ENCODE results near the gene FCHSD2. TPM values are rescaled to one million over a fixed set of nuclear protein-coding genes. Genes with fewer than 3 reads are reported as not detected.

Gene FCHSD2
- total RNA-seq, 1 experiment from 2014 or later, result 5.7 TPM

- Histone ChIP-seq H3K4me3 (no peak overlapping the region), H3K27me3 (replicated peaks) (no peaks in the 10 kb centered on the region), H3K36me3 (peaks cover 5% of the 10 kb centered on the region; the same call in 1 of the 2 replicates), H3K4me1 (replicated peaks) (peaks cover 7% of the 10 kb centered on the region), H3K9me3 (replicated peaks) (no peaks in the 10 kb centered on the region), H3K27ac (no peak overlapping the region)
- no peak for DNase-seq (ENCODE audit: low read depth in 1 of 2, low spot score in 2 of 2)
These were observed 301.3 kb downstream of the FCHSD2 start for GRCh38 chr11:72840780-72841179.

- Histone ChIP-seq H3K9me3 (replicated peaks) (no peaks in the 10 kb centered on the region), H3K27me3 (replicated peaks) (no peaks in the 10 kb centered on the region), H3K4me3 (no peak overlapping the region), H3K27ac (no peak overlapping the region), H3K36me3 (peaks cover 5% of the 10 kb centered on the region; the same call in 1 of the 2 replicates), H3K4me1 (replicated peaks) (peaks cover 8% of the 10 kb centered on the region)
- DNase-seq (ENCODE audit: low read depth in 1 of 2, low spot score in 2 of 2), result no peak
These were observed 303.3 kb downstream of the FCHSD2 start for GRCh38 chr11:72838691-72839305.

GRCh38 chr11:72836111-72836510, 306.0 kb downstream of the FCHSD2 start:
- Histone ChIP-seq H3K27ac (no peak overlapping the region), H3K4me3 (no peak overlapping the region), H3K27me3 (replicated peaks) (no peaks in the 10 kb centered on the region), H3K4me1 (replicated peaks) (peaks cover 15% of the 10 kb centered on the region), H3K36me3 (peaks cover 9% of the 10 kb centered on the region; the same call in 1 of the 2 replicates), H3K9me3 (replicated peaks) (no peaks in the 10 kb centered on the region)
- no peak for DNase-seq (ENCODE audit: low read depth in 1 of 2, low spot score in 2 of 2)

GRCh38 chr11:72834905-72835304, 307.2 kb downstream of the FCHSD2 start:
- no peak for DNase-seq (ENCODE audit: low read depth in 1 of 2, low spot score in 2 of 2)
- no peaks in the 10 kb centered on the region for H3K27me3 ChIP-seq (replicated peaks)
- H3K4me3 ChIP-seq, result no peak overlapping the region
- H3K4me1 ChIP-seq (replicated peaks), result peaks cover 16% of the 10 kb centered on the region
- H3K9me3 ChIP-seq (replicated peaks), result no peaks in the 10 kb centered on the region
- H3K36me3 ChIP-seq, result peaks cover 5% of the 10 kb centered on the region; the same call in 1 of the 2 replicates
- H3K27ac ChIP-seq, result no peak overlapping the region

GRCh38 chr11:72833811-72834493, 308.2 kb downstream of the FCHSD2 start:
- Histone ChIP-seq H3K27ac (no peak overlapping the region), H3K27me3 (replicated peaks) (no peaks in the 10 kb centered on the region), H3K4me3 (no peak overlapping the region), H3K9me3 (replicated peaks) (no peaks in the 10 kb centered on the region), H3K4me1 (replicated peaks) (peaks cover 16% of the 10 kb centered on the region), H3K36me3 (peaks cover 3% of the 10 kb centered on the region; the same call in 1 of the 2 replicates)
- no peak for DNase-seq (ENCODE audit: low read depth in 1 of 2, low spot score in 2 of 2)

- Histone ChIP-seq H3K27me3 (replicated peaks) (no peaks in the 10 kb centered on the region), H3K27ac (no peak overlapping the region), H3K9me3 (replicated peaks) (no peaks in the 10 kb centered on the region), H3K4me1 (replicated peaks) (peaks cover 16% of the 10 kb centered on the region), H3K4me3 (no peak overlapping the region), H3K36me3 (peaks cover 3% of the 10 kb centered on the region; the same call in 1 of the 2 replicates)
- no peak for DNase-seq (ENCODE audit: low read depth in 1 of 2, low spot score in 2 of 2)
These were observed 308.9 kb downstream of the FCHSD2 start for GRCh38 chr11:72833083-72833733.

GRCh38 chr11:72832301-72833082, 309.6 kb downstream of the FCHSD2 start:
- DNase-seq (ENCODE audit: low read depth in 1 of 2, low spot score in 2 of 2), result no peak
- H3K9me3 ChIP-seq (replicated peaks), result no peaks in the 10 kb centered on the region
- H3K27me3 ChIP-seq (replicated peaks), result no peaks in the 10 kb centered on the region
- H3K4me1 ChIP-seq (replicated peaks), result peaks cover 16% of the 10 kb centered on the region
- H3K4me3 ChIP-seq, result no peak overlapping the region
- H3K27ac ChIP-seq, result no peak overlapping the region
- peaks cover 3% of the 10 kb centered on the region; the same call in 1 of the 2 replicates for H3K36me3 ChIP-seq

GRCh38 chr11:72831521-72832300, 310.4 kb downstream of the FCHSD2 start:
- peaks cover 3% of the 10 kb centered on the region; the same call in 1 of the 2 replicates for H3K36me3 ChIP-seq
- DNase-seq (ENCODE audit: low read depth in 1 of 2, low spot score in 2 of 2), result peak; percentile 42 to 62
- no peaks in the 10 kb centered on the region for H3K9me3 ChIP-seq (replicated peaks)
- H3K4me3 ChIP-seq, result no peak overlapping the region
- H3K4me1 ChIP-seq (replicated peaks), result peaks cover 16% of the 10 kb centered on the region
- no peaks in the 10 kb centered on the region for H3K27me3 ChIP-seq (replicated peaks)
- H3K27ac ChIP-seq, result no peak overlapping the region

GRCh38 chr11:72829884-72830533, 312.1 kb downstream of the FCHSD2 start:
- DNase-seq (ENCODE audit: low read depth in 1 of 2, low spot score in 2 of 2), result no peak
- peaks cover 3% of the 10 kb centered on the region; the same call in 1 of the 2 replicates for H3K36me3 ChIP-seq

GRCh38 chr11:72829178-72829577, 312.9 kb downstream of the FCHSD2 start:
- Histone ChIP-seq H3K27me3 (replicated peaks) (no peaks in the 10 kb centered on the region), H3K4me1 (replicated peaks) (peaks cover 19% of the 10 kb centered on the region), H3K27ac (no peak overlapping the region), H3K9me3 (replicated peaks) (no peaks in the 10 kb centered on the region), H3K36me3 (peaks cover 3% of the 10 kb centered on the region; the same call in 1 of the 2 replicates), H3K4me3 (no peak overlapping the region)
- no peak for DNase-seq (ENCODE audit: low read depth in 1 of 2, low spot score in 2 of 2)

More at GRCh38 chr11:72829884-72830533, 312.1 kb downstream of the FCHSD2 start:
- H3K27ac ChIP-seq, result no peak overlapping the region
- no peaks in the 10 kb centered on the region for H3K9me3 ChIP-seq (replicated peaks)
- peaks cover 11% of the 10 kb centered on the region for H3K4me1 ChIP-seq (replicated peaks)
- H3K4me3 ChIP-seq, result no peak overlapping the region
- no peaks in the 10 kb centered on the region for H3K27me3 ChIP-seq (replicated peaks)

GRCh38 chr11:72828692-72829101, 313.4 kb downstream of the FCHSD2 start:
- no peak overlapping the region for H3K27ac ChIP-seq

GRCh38 chr11:72828081-72828567, 314.0 kb downstream of the FCHSD2 start:
- H3K4me1 ChIP-seq (replicated peaks), result peaks cover 19% of the 10 kb centered on the region
- H3K27me3 ChIP-seq (replicated peaks), result no peaks in the 10 kb centered on the region
- no peak overlapping the region for H3K4me3 ChIP-seq
- no peaks in the 10 kb centered on the region for H3K9me3 ChIP-seq (replicated peaks)
- no peak for DNase-seq (ENCODE audit: low read depth in 1 of 2, low spot score in 2 of 2)
- peaks cover 3% of the 10 kb centered on the region; the same call in 1 of the 2 replicates for H3K36me3 ChIP-seq
- no peak overlapping the region for H3K27ac ChIP-seq

More at GRCh38 chr11:72828692-72829101, 313.4 kb downstream of the FCHSD2 start:
- DNase-seq (ENCODE audit: low read depth in 1 of 2, low spot score in 2 of 2), result no peak
- Histone ChIP-seq H3K4me1 (replicated peaks) (peaks cover 19% of the 10 kb centered on the region), H3K4me3 (no peak overlapping the region), H3K9me3 (replicated peaks) (no peaks in the 10 kb centered on the region), H3K36me3 (peaks cover 3% of the 10 kb centered on the region; the same call in 1 of the 2 replicates), H3K27me3 (replicated peaks) (no peaks in the 10 kb centered on the region)

Data from SJSA1 (cell line).